DLD1 (cell line): ENCODE data around the gene DHX16.

ENCODE experiments used
- in situ Hi-C: cut with HindIII; loops from 2 replicates; pipeline ENCODE4 v1.10.0; 2017; ENCODE audit warnings: low sequenced_read_pairs

Gene DHX16

GRCh38 chr6:30641048-30641447 is 31.8 kb downstream of the DHX16 start:
- in situ Hi-C loops, result no loop called here

- in situ Hi-C loops, result no loop called here
Measured at GRCh38 chr6:30640481-30640880, 32.3 kb downstream of the DHX16 start.

GRCh38 chr6:30635834-30636233 is 37.0 kb downstream of the DHX16 start:
- in situ Hi-C loops, result no loop called here

GRCh38 chr6:30626484-30627366 is 46.1 kb downstream of the DHX16 start, which contains the start of gene ATAT1:
TSS of gene ATAT1 (plus strand) at chr6:30626874.
- in situ Hi-C loops, result no loop called here

GRCh38 chr6:30625511-30625910 is 47.3 kb downstream of the DHX16 start:
- in situ Hi-C loops, result no loop called here

- in situ Hi-C loops, result no loop called here
Measured at GRCh38 chr6:30619561-30619960, 53.2 kb downstream of the DHX16 start.

GRCh38 chr6:30618270-30618797 is 54.5 kb downstream of the DHX16 start:
- in situ Hi-C loops, result no loop called here

- in situ Hi-C loops, result no loop called here
Measured at GRCh38 chr6:30617565-30618269, 55.1 kb downstream of the DHX16 start, which contains the start of gene MRPS18B. TSS of gene MRPS18B (plus strand) at chr6:30617840. CDS start at chr6:30617866, 26 bp downstream.

GRCh38 chr6:30616811-30617564 is 55.8 kb downstream of the DHX16 start, which contains the start of gene PPP1R10:
TSS of gene PPP1R10 (minus strand) at chr6:30617243. CDS start at chr6:30609944, 7,299 bp downstream.
- in situ Hi-C loops, result no loop called here

GRCh38 chr6:30615958-30616810 is 56.6 kb downstream of the DHX16 start:
- in situ Hi-C loops, result no loop called here

GRCh38 chr6:30615219-30615957 is 57.4 kb downstream of the DHX16 start:
- in situ Hi-C loops, result no loop called here

- in situ Hi-C loops, result no loop called here
Measured at GRCh38 chr6:30614843-30615218, 58.0 kb downstream of the DHX16 start.

- in situ Hi-C loops, result no loop called here
Measured at GRCh38 chr6:30614044-30614842, 58.6 kb downstream of the DHX16 start.

GRCh38 chr6:30613251-30614043 is 59.4 kb downstream of the DHX16 start:
- in situ Hi-C loops, result no loop called here

GRCh38 chr6:30612687-30613248 is 60.0 kb downstream of the DHX16 start:
- in situ Hi-C loops, result no loop called here

GRCh38 chr6:30612213-30612612 is 60.6 kb downstream of the DHX16 start:
- in situ Hi-C loops, result no loop called here

- in situ Hi-C loops, result no loop called here
Measured at GRCh38 chr6:30611856-30612194, 61.0 kb downstream of the DHX16 start.
